Muscle of leg (tissue), 11 donors: ENCODE data around the gene RBM17. TPM values are rescaled to one million over a fixed set of nuclear protein-coding genes. Genes with fewer than 3 reads are reported as not detected.
A peak's percentile ranks its signal among the peaks of the same experiment; 100 is the strongest.
"Not testable (repeated sequence)": the region's sequence is repeated elsewhere in the genome, so short reads cannot be mapped to it uniquely, and the experiment has no call there.

Source experiments
- DNase-seq: peaks from one replicate; pipeline ENCODE4 v3.0.0; 2013
- H3K27ac ChIP-seq: one replicate; pipeline ENCODE4 v1.5.1; 2013; ENCODE audit warnings: mild to moderate bottlenecking, low read length, control low read depth
- H3K27me3 ChIP-seq: one replicate; pipeline ENCODE4 v1.6.1; 2013; ENCODE audit warnings: low read length; ENCODE audit not compliant: control insufficient read depth, insufficient read depth
- H3K36me3 ChIP-seq: one replicate; pipeline ENCODE4 v1.6.1; 2013; ENCODE audit warnings: low read length; ENCODE audit not compliant: control insufficient read depth, insufficient read depth
- H3K4me1 ChIP-seq: one replicate; pipeline ENCODE4 v1.6.1; 2013; ENCODE audit warnings: low read length; ENCODE audit not compliant: control insufficient read depth, insufficient read depth
- H3K4me3 ChIP-seq: one replicate; pipeline ENCODE4 v1.5.1; 2013; ENCODE audit warnings: low read length, control low read depth
- H3K9me3 ChIP-seq: replicated peaks from 2 replicates; pipeline ENCODE4 v1.6.1; 2013; ENCODE audit warnings: low read depth, low read length; ENCODE audit not compliant: control insufficient read depth
- WGBS: methylation state at CpG from one replicate; pipeline ENCODE4 v1.1.5; 2013; ENCODE audit warnings: missing lambda C conversion rate; ENCODE audit not compliant: insufficient coverage; 5-methylcytosine and 5-hydroxymethylcytosine counted together
- polyA plus RNA-seq, 8 donors: library from polyadenylated mRNA; unstranded; fragments of 120-200 nt; gene quantifications; one replicate each; pipeline versions ENCODE4 v1.2.1 to v1.2.3, GENCODE V29; 2013; ENCODE audit warnings: inconsistent platforms in 1 of 8, low replicate concordance in 1 of 8; ENCODE audit not compliant: insufficient read length in 8 of 8, insufficient read depth in 1 of 8
- total RNA-seq: library from RNA; stranded (reverse); fragments of 120-200 nt; gene quantifications from one replicate; pipeline ENCODE4 v1.2.4, GENCODE V29; 2013

The RBM17 gene
- total and polyA plus RNA-seq, 9 donors: 39.2 to 112 (median 94.8) TPM

GRCh38 chr10:6135039-6135438, 46.2 kb downstream of the RBM17 start:
- Histone ChIP-seq H3K9me3 (no peaks in the 10 kb centered on the region), H3K4me3 (no peak overlapping the region), H3K27ac (no peak overlapping the region), H3K36me3 (no peaks in the 10 kb centered on the region), H3K27me3 (peaks cover 46% of the 10 kb centered on the region), H3K4me1 (peaks cover 5% of the 10 kb centered on the region)
- no CpG with 5 or more reads among the region's 6 CpGs for WGBS
- no peak for DNase-seq

DNA sequence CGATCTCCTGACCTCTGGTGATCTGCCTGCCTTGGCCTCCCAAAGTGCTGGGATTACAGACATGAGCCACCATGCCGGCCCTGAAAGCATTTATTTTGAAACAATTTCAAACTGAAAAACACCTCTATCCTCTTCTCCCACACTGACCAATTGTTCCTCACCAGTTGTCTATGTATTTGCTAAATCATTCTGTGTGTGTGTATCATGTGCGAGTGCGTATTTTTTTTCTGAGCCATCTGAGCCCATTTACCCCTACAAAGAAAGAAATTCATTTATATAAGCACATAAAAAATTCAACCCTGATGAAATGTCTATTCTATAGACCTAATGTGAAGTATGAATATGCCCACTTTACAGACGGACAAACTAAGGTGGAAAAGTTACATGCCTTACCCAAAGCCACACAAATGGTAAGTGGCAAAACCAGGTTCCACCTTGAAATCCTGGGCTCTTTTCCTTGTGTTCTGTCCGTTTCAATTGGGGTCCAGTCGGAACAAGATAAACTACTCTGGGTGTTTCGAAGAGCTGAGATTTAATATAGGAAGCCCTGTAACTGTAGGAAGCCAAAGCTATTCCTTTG, 46.8 kb downstream of the RBM17 start:
- H3K4me1 ChIP-seq: peaks cover 8% of the 10 kb centered on the region
- H3K27me3 ChIP-seq: peaks cover 51% of the 10 kb centered on the region
- H3K27ac ChIP-seq: no peak overlapping the region
- WGBS: 40% methylated on average over 1 of the region's 8 CpGs
- no peak overlapping the region for H3K4me3 ChIP-seq
- no peaks in the 10 kb centered on the region for H3K36me3 ChIP-seq
- no peak for DNase-seq
- H3K9me3 ChIP-seq: no peaks in the 10 kb centered on the region

DNA sequence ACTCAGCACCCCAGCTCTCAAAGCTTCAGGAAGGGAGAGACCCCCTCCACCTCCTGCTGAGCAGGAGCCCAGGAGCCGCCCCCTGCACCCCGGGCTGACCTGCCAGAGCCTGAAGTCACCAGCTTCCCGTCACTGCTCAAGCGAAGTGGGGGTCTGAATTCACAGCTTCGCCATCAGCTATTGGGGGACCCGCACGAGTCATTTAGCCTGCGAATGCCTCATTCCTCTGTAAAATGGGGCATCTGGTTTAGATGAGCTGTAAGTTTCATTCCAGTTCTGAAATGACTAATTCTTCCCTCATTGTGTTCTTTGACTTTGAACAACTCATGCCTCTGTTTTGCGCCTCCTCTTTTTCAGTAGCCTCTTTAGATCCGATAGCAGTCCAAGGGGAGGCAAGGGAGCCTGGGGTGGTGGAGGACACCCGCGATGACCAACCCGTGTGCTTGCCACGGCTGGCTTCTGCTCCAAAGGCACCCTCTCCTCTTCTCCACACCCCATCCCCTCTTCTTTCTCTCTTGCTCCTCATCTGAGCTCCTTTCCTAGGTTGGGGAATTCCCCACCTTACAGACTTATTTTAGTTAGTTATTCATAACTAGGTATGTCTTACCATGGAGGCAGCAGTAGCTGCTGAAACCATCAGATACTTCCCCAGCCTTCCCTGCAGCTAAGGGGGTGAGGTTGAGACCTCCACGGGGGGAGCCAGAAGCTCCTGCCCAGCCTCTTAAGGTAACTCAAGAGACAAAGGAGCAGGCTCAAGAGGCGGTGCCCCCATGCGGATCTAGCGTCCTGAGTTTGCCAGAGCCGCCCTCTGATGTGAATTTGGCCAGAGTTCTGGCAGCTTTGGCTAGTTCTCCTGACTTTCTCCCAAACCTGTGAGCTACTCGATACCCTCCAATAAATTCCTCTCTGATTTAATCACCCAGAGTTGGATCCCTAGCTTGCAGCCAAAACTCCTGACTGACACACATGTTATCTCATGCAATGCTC, 47.7 kb downstream of the RBM17 start:
- peaks cover 11% of the 10 kb centered on the region for H3K4me1 ChIP-seq
- WGBS: 30% methylated on average over 9 of the region's 20 CpGs
- H3K27ac ChIP-seq: no peak overlapping the region
- peaks cover 54% of the 10 kb centered on the region for H3K27me3 ChIP-seq
- DNase-seq: no peak
- H3K4me3 ChIP-seq: no peak overlapping the region
- H3K9me3 ChIP-seq: no peaks in the 10 kb centered on the region
- H3K36me3 ChIP-seq: no peaks in the 10 kb centered on the region

GRCh38 chr10:6138456-6138855, 49.6 kb downstream of the RBM17 start:
- WGBS: 88% methylated on average over 4 of the region's 11 CpGs
- Histone ChIP-seq H3K9me3 (no peaks in the 10 kb centered on the region), H3K27ac (no peak overlapping the region), H3K36me3 (no peaks in the 10 kb centered on the region), H3K4me1 (peaks cover 13% of the 10 kb centered on the region), H3K27me3 (peaks cover 57% of the 10 kb centered on the region), H3K4me3 (no peak overlapping the region)
- DNase-seq: no peak

DNA sequence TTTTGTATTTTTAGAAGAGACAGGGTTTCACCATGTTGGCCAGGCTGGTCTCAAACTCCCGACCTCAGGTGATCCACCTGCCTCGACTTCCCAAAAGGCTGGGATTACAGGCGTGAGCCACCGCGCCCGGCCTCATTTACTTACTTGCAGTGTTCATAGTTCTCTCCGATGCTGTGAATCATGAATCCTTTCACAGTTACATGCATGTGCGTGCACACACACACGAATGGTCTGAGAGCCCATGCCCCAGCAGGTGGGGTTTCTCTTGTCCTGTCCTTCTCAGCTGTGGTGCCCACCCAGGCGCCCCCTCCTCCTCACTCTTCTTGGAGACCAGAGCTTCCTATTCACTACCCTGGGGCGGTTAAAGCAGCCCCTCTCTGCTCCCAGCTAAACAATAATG, 50.6 kb downstream of the RBM17 start:
- Histone ChIP-seq H3K4me3 (no peak overlapping the region), H3K4me1 (peaks cover 17% of the 10 kb centered on the region), H3K27ac (no peak overlapping the region), H3K27me3 (peaks cover 50% of the 10 kb centered on the region), H3K36me3 (no peaks in the 10 kb centered on the region), H3K9me3 (no peaks in the 10 kb centered on the region)
- DNase-seq: no peak
- WGBS: 88% methylated on average over 9 of the region's 11 CpGs

DNA sequence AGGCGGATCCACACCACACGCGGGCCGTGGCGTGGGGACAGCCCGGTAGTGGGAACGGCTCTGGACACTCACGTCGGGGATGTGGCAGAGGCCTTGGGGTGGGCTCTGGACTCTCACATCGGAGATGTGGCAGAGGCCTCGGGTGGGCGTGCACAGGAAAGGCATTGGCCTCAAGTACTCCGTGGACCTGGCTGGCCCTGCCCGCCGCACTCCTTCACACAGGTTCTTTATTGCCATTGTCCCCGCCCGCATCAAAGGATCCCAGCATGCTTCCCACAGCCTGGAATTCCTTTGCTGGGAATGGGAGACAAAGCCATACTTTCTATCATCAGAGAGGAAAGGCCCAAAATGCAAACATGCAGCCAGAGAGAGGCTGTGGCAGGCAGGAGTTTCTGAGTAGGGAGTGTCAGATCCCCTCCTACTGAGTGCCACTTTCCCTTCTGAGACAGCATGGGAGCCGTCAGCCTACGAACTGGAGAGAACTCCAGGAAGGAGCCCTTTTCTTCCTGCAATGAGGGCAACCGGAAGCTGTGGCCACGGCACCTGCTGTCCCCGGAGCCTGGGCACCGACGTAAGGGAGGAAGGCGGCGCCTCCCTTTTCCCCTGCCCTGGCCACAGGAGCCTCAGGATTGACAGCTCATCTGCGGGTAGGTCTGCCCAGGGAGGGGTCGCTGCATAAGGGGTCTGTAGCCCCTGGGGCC, 51.5 kb downstream of the RBM17 start:
- 58% methylated on average over 22 of the region's 28 CpGs for WGBS
- DNase-seq: no peak
- Histone ChIP-seq H3K27me3 (peaks cover 46% of the 10 kb centered on the region), H3K9me3 (no peaks in the 10 kb centered on the region), H3K4me1 (peaks cover 17% of the 10 kb centered on the region), H3K27ac (no peak overlapping the region), H3K4me3 (no peak overlapping the region), H3K36me3 (no peaks in the 10 kb centered on the region)

GRCh38 chr10:6140965-6141295, 52.1 kb downstream of the RBM17 start:
- Histone ChIP-seq H3K27ac (no peak overlapping the region), H3K27me3 (peaks cover 44% of the 10 kb centered on the region), H3K36me3 (no peaks in the 10 kb centered on the region), H3K4me1 (peaks cover 23% of the 10 kb centered on the region), H3K4me3 (no peak overlapping the region), H3K9me3 (no peaks in the 10 kb centered on the region)
- DNase-seq: no peak
- WGBS: 77% methylated on average over 7 of the region's 8 CpGs

- 35% methylated on average over 21 of the region's 30 CpGs for WGBS
- Histone ChIP-seq H3K36me3 (no peaks in the 10 kb centered on the region), H3K27me3 (peaks cover 38% of the 10 kb centered on the region), H3K27ac (peak overlapping the region; percentile 47), H3K4me1 (peaks cover 26% of the 10 kb centered on the region), H3K4me3 (peak overlapping the region; percentile 26), H3K9me3 (no peaks in the 10 kb centered on the region)
- DNase-seq: peak; percentile 70
Measured at GRCh38 chr10:6141296-6142151, 52.7 kb downstream of the RBM17 start.

DNA sequence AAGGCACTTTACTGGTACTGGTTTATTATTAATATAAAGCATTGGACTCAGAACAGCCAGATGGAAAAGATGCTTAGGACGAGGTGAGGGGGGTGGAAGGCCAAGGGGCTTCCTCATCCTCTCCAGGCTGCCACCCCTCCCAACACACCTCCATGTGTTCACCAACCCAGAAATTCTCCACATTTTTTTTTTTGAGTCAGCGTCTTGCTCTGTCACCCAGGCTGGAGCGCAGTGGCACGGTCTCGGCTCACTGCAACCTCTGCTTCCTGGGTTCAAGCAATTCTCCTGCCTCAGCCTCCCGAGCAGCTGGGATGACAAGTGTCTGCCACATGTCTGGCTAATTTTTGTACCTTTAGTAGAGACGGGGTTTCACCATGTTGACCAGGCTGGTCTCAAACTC, 53.4 kb downstream of the RBM17 start:
- not testable (repeated sequence) for H3K4me3 ChIP-seq, H3K27ac ChIP-seq, H3K9me3 ChIP-seq, H3K36me3 ChIP-seq, DNase-seq
- Histone ChIP-seq H3K4me1 (peaks cover 26% of the 10 kb centered on the region), H3K27me3 (peaks cover 32% of the 10 kb centered on the region)
- WGBS: 91% methylated on average over 6 of the region's 7 CpGs
